Measurements from ENCODE around the gene NDUFB5.

NDUFB5 gene

GRCh38 chr3:179604321-179605078, at the start of gene NDUFB5, which contains the start of gene MRPL47:
NDUFB5 (plus strand) TSS chr3:179604794; CDS start chr3:179604816, 22 bp downstream.
MRPL47 (minus strand) TSS chr3:179604638; CDS start chr3:179604624, 14 bp downstream.
- DNase-seq (ENCODE audit: low read depth in 2 of 2), result peak; percentile 79 to 85

- DNase-seq (ENCODE audit: low read depth in 2 of 2), result peak in 1 of 2 donors; percentile 16
These were observed 45.7 kb upstream of the NDUFB5 start for GRCh38 chr3:179558742-179559364.

GRCh38 chr3:179560791-179561190, 43.8 kb upstream of the NDUFB5 start:
- DNase-seq (ENCODE audit: low read depth in 2 of 2), result no peak

GRCh38 chr3:179562591-179563270, 41.9 kb upstream of the NDUFB5 start, which contains the start of gene ACTL6A:
ACTL6A (plus strand) TSS chr3:179562926; CDS start chr3:179563093, 167 bp downstream.
- peak; percentile 98 to 99 for DNase-seq (ENCODE audit: low read depth in 2 of 2)

GRCh38 chr3:179563271-179563783, 41.3 kb upstream of the NDUFB5 start:
- DNase-seq (ENCODE audit: low read depth in 2 of 2), result peak; percentile 45 to 50

GRCh38 chr3:179565496-179565895, 39.1 kb upstream of the NDUFB5 start:
- DNase-seq (ENCODE audit: low read depth in 2 of 2), result no peak

GRCh38 chr3:179580992-179581391, 23.6 kb upstream of the NDUFB5 start:
- DNase-seq (ENCODE audit: low read depth in 2 of 2), result no peak

- DNase-seq (ENCODE audit: low read depth in 2 of 2), result no peak
These were observed 15.5 kb upstream of the NDUFB5 start for GRCh38 chr3:179589143-179589542.

GRCh38 chr3:179590669-179591068, 13.9 kb upstream of the NDUFB5 start:
- no peak for DNase-seq (ENCODE audit: low read depth in 2 of 2)

- no peak for DNase-seq (ENCODE audit: low read depth in 2 of 2)
These were observed 13.3 kb upstream of the NDUFB5 start for GRCh38 chr3:179591313-179591712.

- DNase-seq (ENCODE audit: low read depth in 2 of 2), result no peak
These were observed 5.1 kb upstream of the NDUFB5 start for GRCh38 chr3:179599531-179599930.

- no peak for DNase-seq (ENCODE audit: low read depth in 2 of 2)
These were observed 1.3 kb upstream of the NDUFB5 start for GRCh38 chr3:179603321-179603720.

- no peak for DNase-seq (ENCODE audit: low read depth in 2 of 2)
These were observed 763 bp upstream of the NDUFB5 start for GRCh38 chr3:179603831-179604230.

GRCh38 chr3:179606534-179607085, 2.0 kb downstream of the NDUFB5 start:
- DNase-seq (ENCODE audit: low read depth in 2 of 2), result no peak

GRCh38 chr3:179608931-179609720, 4.5 kb downstream of the NDUFB5 start:
- no peak for DNase-seq (ENCODE audit: low read depth in 2 of 2)

- no peak for DNase-seq (ENCODE audit: low read depth in 2 of 2)
These were observed 5.5 kb downstream of the NDUFB5 start for GRCh38 chr3:179610066-179610465.

GRCh38 chr3:179613807-179614206, 9.2 kb downstream of the NDUFB5 start:
- no peak for DNase-seq (ENCODE audit: low read depth in 2 of 2)

GRCh38 chr3:179615458-179616173, 11.0 kb downstream of the NDUFB5 start:
- no peak for DNase-seq (ENCODE audit: low read depth in 2 of 2)

GRCh38 chr3:179622023-179622422, 17.4 kb downstream of the NDUFB5 start:
- DNase-seq (ENCODE audit: low read depth in 2 of 2), result no peak

GRCh38 chr3:179624451-179624850, 19.9 kb downstream of the NDUFB5 start:
- DNase-seq (ENCODE audit: low read depth in 2 of 2), result no peak
